ENCODE results near the gene CHD3.

DNA sequence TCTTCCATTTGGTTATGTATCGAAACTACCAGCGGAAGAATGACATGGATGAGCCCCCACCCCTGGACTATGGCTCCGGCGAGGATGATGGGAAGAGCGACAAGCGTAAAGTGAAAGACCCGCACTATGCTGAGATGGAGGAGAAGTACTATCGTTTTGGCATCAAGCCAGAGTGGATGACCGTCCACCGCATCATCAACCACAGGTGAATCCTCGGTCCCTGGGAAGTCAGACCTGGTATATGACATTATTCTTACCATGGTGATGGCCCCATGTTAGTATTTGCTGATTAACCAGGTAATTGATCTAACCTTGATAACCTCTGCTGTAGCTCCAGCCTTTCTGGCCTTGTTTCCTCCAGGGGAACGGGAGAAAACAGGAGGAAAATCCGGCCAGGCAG is 8.5 kb downstream of the CHD3 start:
- TF ChIP-seq SMC3 (IDR thresholded peaks at IDR 0.05) (no peak), JUNB (IDR thresholded peaks at IDR 0.05) (no peak)
